HG03439 (cell line): ENCODE data around the gene PRKN.
"Not testable (repeated sequence)": the region's sequence is repeated elsewhere in the genome, so short reads cannot be mapped to it uniquely, and the experiment has no call there.

ENCODE experiments used
- ATAC-seq: cut with Tn5 transposase; IDR thresholded peaks from one replicate; pipeline ENCODE4 v1.9.1; 2021; ENCODE audit warnings: mild to moderate bottlenecking, moderate library complexity; ENCODE audit not compliant: unreplicated experiment

The PRKN gene

GRCh38 chr6:162541019-162541601, 186.5 kb downstream of the PRKN start:
- ATAC-seq: no peak

GRCh38 chr6:162539321-162539720, 188.2 kb downstream of the PRKN start:
- ATAC-seq: no peak

GRCh38 chr6:162538643-162539064, 188.9 kb downstream of the PRKN start:
- no peak for ATAC-seq

GRCh38 chr6:162533009-162533400, 194.6 kb downstream of the PRKN start:
- no peak for ATAC-seq

GRCh38 chr6:162532283-162533008, 195.1 kb downstream of the PRKN start:
- no peak for ATAC-seq

GRCh38 chr6:162531391-162531790, 196.2 kb downstream of the PRKN start:
- not testable (repeated sequence) for ATAC-seq

- ATAC-seq: no peak
Measured at GRCh38 chr6:162528538-162528937, 199.0 kb downstream of the PRKN start.

DNA sequence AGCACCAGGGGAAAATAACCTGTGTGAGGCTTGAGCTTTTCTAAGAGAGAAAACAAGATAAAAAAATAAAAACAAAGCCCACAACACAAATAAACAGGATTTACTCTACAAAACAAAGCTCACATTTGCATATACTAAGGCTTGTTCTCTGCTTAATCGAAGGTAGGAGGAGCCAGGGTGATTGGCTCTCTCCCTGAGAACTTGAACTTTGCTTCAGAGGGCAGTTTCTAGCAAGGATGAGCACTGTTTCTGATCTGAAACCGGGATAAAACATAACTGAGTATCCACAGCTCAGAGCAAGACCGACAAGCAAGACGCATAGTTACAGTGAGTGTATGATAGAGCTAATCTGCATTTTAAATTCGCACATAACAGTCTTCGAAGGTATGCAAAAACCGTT, 200.6 kb downstream of the PRKN start:
- no peak for ATAC-seq

DNA sequence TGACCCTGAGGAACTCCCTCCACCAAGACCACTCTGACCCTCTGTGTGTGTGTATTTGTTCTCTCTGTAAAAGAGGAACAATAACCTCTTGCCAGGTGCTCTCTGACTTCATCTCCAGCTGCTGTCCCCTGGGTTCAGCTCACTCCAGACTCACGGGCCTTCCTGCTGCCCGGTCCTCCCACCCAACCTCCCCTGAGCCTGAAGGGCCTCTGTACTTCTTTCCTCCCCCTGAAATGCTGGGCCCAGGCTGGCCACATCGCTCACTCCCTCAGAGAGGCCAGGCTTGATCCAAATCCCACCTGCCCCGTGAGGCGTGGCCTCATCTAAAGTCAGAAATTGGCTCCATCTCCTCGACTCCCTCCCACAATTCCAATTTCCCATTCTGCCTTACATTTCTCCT, 202.4 kb downstream of the PRKN start:
- ATAC-seq: no peak

DNA sequence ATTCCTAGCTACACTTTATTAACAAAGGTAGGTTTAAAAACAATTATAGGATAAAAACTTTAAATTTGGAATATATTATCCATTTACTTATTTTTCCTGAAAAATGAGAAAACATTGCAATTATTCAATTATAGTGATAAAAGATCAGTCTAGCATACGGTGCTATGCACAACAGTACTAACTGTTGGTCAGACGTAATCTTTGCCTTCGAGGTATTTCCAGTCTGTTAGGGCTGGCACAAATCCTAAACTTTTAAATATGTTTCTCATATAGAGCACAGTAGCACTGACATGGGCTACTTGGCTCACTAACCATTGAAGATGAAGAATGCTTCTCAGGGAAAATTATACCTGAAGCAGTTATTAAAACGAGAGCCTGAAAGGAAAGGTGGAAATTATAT, 214.8 kb downstream of the PRKN start:
- no peak for ATAC-seq

- ATAC-seq: no peak
Measured at GRCh38 chr6:162497389-162497788, 230.2 kb downstream of the PRKN start.

GRCh38 chr6:162493917-162494316, 233.6 kb downstream of the PRKN start:
- no peak for ATAC-seq

GRCh38 chr6:162491637-162492036, 235.9 kb downstream of the PRKN start:
- ATAC-seq: no peak

GRCh38 chr6:162489101-162489976, 238.2 kb downstream of the PRKN start:
- no peak for ATAC-seq

- ATAC-seq: no peak
Measured at GRCh38 chr6:162488444-162488843, 239.1 kb downstream of the PRKN start.

DNA sequence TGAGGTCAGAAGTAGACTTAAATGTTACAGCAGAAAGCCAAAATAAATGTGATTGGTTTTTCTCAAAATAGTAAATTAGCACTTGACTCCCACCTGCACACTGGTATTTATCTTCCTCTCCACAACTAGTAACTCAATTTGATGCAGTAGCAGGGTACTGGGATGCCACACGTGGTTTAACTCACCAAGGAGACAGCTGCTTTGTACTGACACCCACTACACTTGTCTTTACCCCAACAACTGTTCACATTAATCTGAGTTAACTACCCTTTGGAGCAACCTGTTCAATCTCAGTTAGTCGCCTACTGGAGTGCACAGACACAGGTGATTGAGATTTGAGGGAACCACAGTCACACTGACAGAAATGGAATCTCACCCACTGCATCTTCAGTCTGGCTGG, 242.1 kb downstream of the PRKN start:
- no peak for ATAC-seq

GRCh38 chr6:162481938-162482337, 245.6 kb downstream of the PRKN start:
- ATAC-seq: no peak

DNA sequence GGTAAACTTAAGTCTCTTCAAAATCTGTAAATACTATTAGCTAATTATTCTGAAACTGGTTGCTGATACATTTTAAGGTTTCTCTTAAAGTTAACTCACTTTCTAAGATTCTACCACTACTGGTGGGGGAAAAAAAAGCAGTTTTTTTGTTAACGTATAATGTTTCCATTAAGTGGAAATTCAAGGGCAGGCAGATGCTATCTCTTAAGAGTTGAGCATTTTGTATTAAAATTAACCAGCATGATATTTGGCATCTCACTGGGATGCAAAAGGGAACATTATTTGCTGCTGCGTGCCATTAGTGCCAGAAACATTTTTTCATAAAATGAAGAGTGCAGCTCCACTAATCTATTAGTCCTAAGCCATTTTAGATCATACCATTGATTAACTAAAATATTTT, 246.2 kb downstream of the PRKN start:
- no peak for ATAC-seq

- ATAC-seq: no peak
Measured at GRCh38 chr6:162478192-162478671, 249.3 kb downstream of the PRKN start.

- ATAC-seq: no peak
Measured at GRCh38 chr6:162474722-162475121, 252.8 kb downstream of the PRKN start.

DNA sequence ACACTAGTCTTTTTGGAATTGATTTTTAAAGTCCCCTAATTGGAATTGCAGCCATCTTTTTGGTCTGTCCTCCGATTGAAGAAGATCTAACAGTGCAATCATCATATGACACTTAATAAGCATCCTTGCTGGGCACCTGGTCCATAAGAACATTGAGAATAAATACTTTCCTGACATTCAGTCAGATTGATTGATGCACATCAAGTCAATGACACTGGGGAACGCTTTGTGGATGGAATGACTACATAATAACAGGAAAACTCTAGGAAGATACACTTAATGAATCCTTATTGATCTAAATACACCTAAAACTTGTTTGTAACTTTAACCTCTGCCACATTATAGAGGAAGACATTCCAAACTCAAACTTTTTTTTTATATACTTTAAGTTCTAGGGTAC, 255.7 kb downstream of the PRKN start:
- ATAC-seq: no peak

GRCh38 chr6:162468326-162468725, 259.2 kb downstream of the PRKN start:
- no peak for ATAC-seq
